ENCODE results near the gene GALNT18. TPM values are rescaled to one million over a fixed set of nuclear protein-coding genes. Genes with fewer than 3 reads are reported as not detected.

The GALNT18 gene
- total RNA-seq, 1 experiment from 2014 or later: 9.2 TPM

DNA sequence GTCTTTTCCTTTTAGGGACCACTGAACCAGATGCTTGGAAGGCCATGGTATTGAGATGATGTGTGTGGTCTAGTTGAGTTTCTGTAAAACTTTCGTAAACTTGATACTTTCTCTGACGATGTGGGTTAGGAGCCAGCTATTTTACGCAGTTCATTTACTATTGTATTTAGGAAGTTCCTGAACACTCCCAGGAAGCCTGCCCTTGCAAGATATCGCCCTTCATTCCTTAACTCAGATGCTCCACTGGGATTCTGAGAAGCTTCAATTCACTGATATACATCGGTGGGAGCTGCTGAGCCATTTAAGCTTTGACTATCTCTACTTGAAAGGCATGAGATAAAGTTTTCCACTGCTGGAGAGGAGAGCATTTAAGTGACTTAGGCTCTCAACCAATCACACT lies 390.0 kb downstream of the GALNT18 start:
- no peak for DNase-seq
- no TSS peak for BruUV-seq (replicated peaks)
- Mint-ChIP-seq H3K27me3 (ENCODE audit: unreplicated experiment) (peaks cover 55% of the 10 kb centered on the region), H3K4me1 (ENCODE audit: low read depth, unreplicated experiment) (no peaks in the 10 kb centered on the region), H3K4me3 (ENCODE audit: low read depth, unreplicated experiment) (no peak overlapping the region), H3K36me3 (ENCODE audit: insufficient read depth, unreplicated experiment) (no peaks in the 10 kb centered on the region), H3K9me3 (ENCODE audit: low read depth, unreplicated experiment) (no peaks in the 10 kb centered on the region), H3K27ac (ENCODE audit: unreplicated experiment) (no peak overlapping the region)
- intact Hi-C loops (cut with micrococcal nuclease; ENCODE audit: unreplicated experiment): no loop called here
- CTCF ChIA-PET: no interaction called here
- TF ChIP-seq, protein P1, sequence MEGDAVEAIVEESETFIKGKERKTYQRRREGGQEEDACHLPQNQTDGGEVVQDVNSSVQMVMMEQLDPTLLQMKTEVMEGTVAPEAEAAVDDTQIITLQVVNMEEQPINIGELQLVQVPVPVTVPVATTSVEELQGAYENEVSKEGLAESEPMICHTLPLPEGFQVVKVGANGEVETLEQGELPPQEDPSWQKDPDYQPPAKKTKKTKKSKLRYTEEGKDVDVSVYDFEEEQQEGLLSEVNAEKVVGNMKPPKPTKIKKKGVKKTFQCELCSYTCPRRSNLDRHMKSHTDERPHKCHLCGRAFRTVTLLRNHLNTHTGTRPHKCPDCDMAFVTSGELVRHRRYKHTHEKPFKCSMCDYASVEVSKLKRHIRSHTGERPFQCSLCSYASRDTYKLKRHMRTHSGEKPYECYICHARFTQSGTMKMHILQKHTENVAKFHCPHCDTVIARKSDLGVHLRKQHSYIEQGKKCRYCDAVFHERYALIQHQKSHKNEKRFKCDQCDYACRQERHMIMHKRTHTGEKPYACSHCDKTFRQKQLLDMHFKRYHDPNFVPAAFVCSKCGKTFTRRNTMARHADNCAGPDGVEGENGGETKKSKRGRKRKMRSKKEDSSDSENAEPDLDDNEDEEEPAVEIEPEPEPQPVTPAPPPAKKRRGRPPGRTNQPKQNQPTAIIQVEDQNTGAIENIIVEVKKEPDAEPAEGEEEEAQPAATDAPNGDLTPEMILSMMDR (IDR thresholded peaks at IDR 0.05; ENCODE audit: unreplicated experiment): no peak

- no peaks in the 10 kb centered on the region for H3K36me3 Mint-ChIP-seq (ENCODE audit: insufficient read depth, unreplicated experiment)
- no peak overlapping the region for H3K27ac Mint-ChIP-seq (ENCODE audit: unreplicated experiment)
- TF ChIP-seq, protein P1 (IDR thresholded peaks at IDR 0.05; ENCODE audit: unreplicated experiment): no peak
- no TSS peak for BruUV-seq (replicated peaks)
- H3K4me3 Mint-ChIP-seq (ENCODE audit: low read depth, unreplicated experiment): no peak overlapping the region
- H3K27me3 Mint-ChIP-seq (ENCODE audit: unreplicated experiment): peaks cover 55% of the 10 kb centered on the region
- CTCF ChIA-PET: no interaction called here
- H3K9me3 Mint-ChIP-seq (ENCODE audit: low read depth, unreplicated experiment): no peaks in the 10 kb centered on the region
- DNase-seq: peak; percentile 28
- H3K4me1 Mint-ChIP-seq (ENCODE audit: low read depth, unreplicated experiment): no peaks in the 10 kb centered on the region
- intact Hi-C loops (cut with micrococcal nuclease; ENCODE audit: unreplicated experiment): no loop called here
Measured at GRCh38 chr11:11230802-11231562, 390.8 kb downstream of the GALNT18 start.

GRCh38 chr11:11230087-11230486 lies 391.7 kb downstream of the GALNT18 start:
- no peaks in the 10 kb centered on the region for H3K9me3 Mint-ChIP-seq (ENCODE audit: low read depth, unreplicated experiment)
- no peak for DNase-seq
- intact Hi-C loops (cut with micrococcal nuclease; ENCODE audit: unreplicated experiment): no loop called here
- BruUV-seq (replicated peaks): no TSS peak
- H3K4me1 Mint-ChIP-seq (ENCODE audit: low read depth, unreplicated experiment): no peaks in the 10 kb centered on the region
- H3K27me3 Mint-ChIP-seq (ENCODE audit: unreplicated experiment): peaks cover 55% of the 10 kb centered on the region
- CTCF ChIA-PET: no interaction called here
- H3K36me3 Mint-ChIP-seq (ENCODE audit: insufficient read depth, unreplicated experiment): no peaks in the 10 kb centered on the region
- H3K4me3 Mint-ChIP-seq (ENCODE audit: low read depth, unreplicated experiment): no peak overlapping the region
- H3K27ac Mint-ChIP-seq (ENCODE audit: unreplicated experiment): no peak overlapping the region
- TF ChIP-seq, protein P1 (IDR thresholded peaks at IDR 0.05; ENCODE audit: unreplicated experiment): no peak

- DNase-seq: no peak
- CTCF ChIA-PET: no interaction called here
Measured at GRCh38 chr11:11229647-11230046, 392.2 kb downstream of the GALNT18 start.

More at GRCh38 chr11:11229647-11230046, 392.2 kb downstream of the GALNT18 start:
- Mint-ChIP-seq H3K36me3 (ENCODE audit: insufficient read depth, unreplicated experiment) (no peaks in the 10 kb centered on the region), H3K27ac (ENCODE audit: unreplicated experiment) (no peak overlapping the region), H3K4me1 (ENCODE audit: low read depth, unreplicated experiment) (no peaks in the 10 kb centered on the region), H3K9me3 (ENCODE audit: low read depth, unreplicated experiment) (no peaks in the 10 kb centered on the region), H3K4me3 (ENCODE audit: low read depth, unreplicated experiment) (no peak overlapping the region), H3K27me3 (ENCODE audit: unreplicated experiment) (peaks cover 53% of the 10 kb centered on the region)
- TF ChIP-seq, protein P1 (IDR thresholded peaks at IDR 0.05; ENCODE audit: unreplicated experiment): no peak
- no TSS peak for BruUV-seq (replicated peaks)
- intact Hi-C loops (cut with micrococcal nuclease; ENCODE audit: unreplicated experiment): no loop called here

All from Calu3 (cell line).